H1 (cell line): ENCODE data around the gene NXN. TPM values are rescaled to one million over a fixed set of nuclear protein-coding genes. Genes with fewer than 3 reads are reported as not detected.

Experiments
- BACH1 ChIP-seq: IDR thresholded peaks from 2 replicates; pipeline ENCODE4 v1.6.1; 2012; ENCODE audit warnings: low read length, improper control_type of control experiment
- CBX5 ChIP-seq: fragments of 300-800, 300-1000 bp; sonication (generic); IDR thresholded peaks from 2 replicates; pipeline ENCODE4 v1.7.1; 2016; ENCODE audit warnings: antibody characterized with exemption, low read length, low read depth
- CTBP2 ChIP-seq: IDR thresholded peaks from 2 replicates; pipeline ENCODE4 v1.7.0; 2011; ENCODE audit warnings: borderline replicate concordance, mild to moderate bottlenecking, moderate library complexity, mixed read lengths, low read length; ENCODE audit not compliant: insufficient read depth, insufficient read length
- RNF2 ChIP-seq: fragments of 200-900, 300-1000 bp; sonication (generic); IDR thresholded peaks from 2 replicates; pipeline ENCODE4 v1.7.1; 2016; ENCODE audit warnings: borderline replicate concordance, low read depth, mild to moderate bottlenecking, antibody characterized with exemption, low read length; ENCODE audit not compliant: poor library complexity, severe bottlenecking; ENCODE audit errors: missing control alignments
- TEAD4 ChIP-seq: IDR thresholded peaks from 2 replicates; pipeline ENCODE4 v1.6.1; 2012; ENCODE audit warnings: low read depth, low read length, inconsistent platforms, mixed read lengths
- polyA plus RNA-seq, 7 experiments: library from polyadenylated mRNA; depleted of rRNA in 3 of 7; stranded (reverse) in 5 of 7; unstranded in 2 of 7; fragments of >200 nt in 5 of 7; fragments of 200-250 nt in 2 of 7; gene quantifications; 1 replicate in 5 of 7; 2 replicates in 1 of 7; 4 replicates in 1 of 7; pipeline versions ENCODE4 v1.2.1 to v1.2.3, GENCODE V29; 2011 to 2013; ENCODE audit warnings: missing spikeins in 2 of 7, mixed read lengths in 2 of 7
- total RNA-seq: library from RNA; stranded (reverse); fragmentation: NEBNext Ultra II Directional; extraction: Animal tissue kit (Norgen Biotek cat#: 25700); gene quantifications from 2 replicates; pipeline ENCODE4 v1.2.1, GENCODE V29; 2021
- TF ChIP-seq, protein P1 (sequence below): fragments of 300-600 bp; sonication (generic); IDR thresholded peaks from 2 replicates; pipeline ENCODE4 v1.7.1; 2012; ENCODE audit warnings: low read length, moderate library complexity, mild to moderate bottlenecking, inconsistent platforms; ENCODE audit not compliant: insufficient replicate concordance

Gene NXN
- total and polyA plus RNA-seq, 2 of the 8 experiments (the other 6 are each of a cell fraction or from before 2014, with no cell fraction given): 94.1 to 107 TPM

DNA sequence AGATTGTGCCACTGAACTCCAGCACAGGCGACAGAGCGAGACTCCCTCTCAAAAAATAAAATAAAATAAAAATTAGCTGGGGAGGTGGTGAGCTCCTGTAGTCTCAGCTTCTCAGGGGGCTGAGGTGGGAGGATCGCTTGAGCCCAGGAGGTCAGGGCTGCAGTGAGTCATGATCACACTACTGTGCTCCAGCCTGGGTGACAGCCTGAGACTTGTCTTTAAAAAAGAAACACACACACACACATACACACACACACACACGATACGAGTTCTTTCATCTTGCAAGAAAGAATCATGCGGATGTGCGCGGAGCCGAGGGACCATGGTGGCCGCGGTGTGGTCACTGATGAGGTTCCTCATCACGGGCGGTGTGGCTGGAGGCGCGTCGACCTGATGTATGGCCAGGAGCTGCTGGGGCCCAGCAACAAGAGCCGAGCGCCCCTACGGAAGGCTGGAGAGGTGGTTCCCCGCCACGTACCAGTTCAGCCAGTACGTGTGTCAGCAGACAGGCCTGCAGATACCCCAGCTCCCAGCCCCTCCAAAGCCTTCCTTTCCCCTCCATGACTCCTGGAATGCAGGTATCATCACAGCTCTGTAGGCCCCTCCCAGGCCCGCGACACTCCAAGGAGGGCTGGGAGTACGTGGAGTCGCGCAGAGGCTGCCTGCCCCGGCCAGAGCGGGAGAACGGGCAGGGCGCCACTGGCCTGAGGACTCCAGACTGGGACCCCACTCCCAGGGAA, 20.7 kb downstream of the NXN start (continued):
- TF ChIP-seq, protein P1, sequence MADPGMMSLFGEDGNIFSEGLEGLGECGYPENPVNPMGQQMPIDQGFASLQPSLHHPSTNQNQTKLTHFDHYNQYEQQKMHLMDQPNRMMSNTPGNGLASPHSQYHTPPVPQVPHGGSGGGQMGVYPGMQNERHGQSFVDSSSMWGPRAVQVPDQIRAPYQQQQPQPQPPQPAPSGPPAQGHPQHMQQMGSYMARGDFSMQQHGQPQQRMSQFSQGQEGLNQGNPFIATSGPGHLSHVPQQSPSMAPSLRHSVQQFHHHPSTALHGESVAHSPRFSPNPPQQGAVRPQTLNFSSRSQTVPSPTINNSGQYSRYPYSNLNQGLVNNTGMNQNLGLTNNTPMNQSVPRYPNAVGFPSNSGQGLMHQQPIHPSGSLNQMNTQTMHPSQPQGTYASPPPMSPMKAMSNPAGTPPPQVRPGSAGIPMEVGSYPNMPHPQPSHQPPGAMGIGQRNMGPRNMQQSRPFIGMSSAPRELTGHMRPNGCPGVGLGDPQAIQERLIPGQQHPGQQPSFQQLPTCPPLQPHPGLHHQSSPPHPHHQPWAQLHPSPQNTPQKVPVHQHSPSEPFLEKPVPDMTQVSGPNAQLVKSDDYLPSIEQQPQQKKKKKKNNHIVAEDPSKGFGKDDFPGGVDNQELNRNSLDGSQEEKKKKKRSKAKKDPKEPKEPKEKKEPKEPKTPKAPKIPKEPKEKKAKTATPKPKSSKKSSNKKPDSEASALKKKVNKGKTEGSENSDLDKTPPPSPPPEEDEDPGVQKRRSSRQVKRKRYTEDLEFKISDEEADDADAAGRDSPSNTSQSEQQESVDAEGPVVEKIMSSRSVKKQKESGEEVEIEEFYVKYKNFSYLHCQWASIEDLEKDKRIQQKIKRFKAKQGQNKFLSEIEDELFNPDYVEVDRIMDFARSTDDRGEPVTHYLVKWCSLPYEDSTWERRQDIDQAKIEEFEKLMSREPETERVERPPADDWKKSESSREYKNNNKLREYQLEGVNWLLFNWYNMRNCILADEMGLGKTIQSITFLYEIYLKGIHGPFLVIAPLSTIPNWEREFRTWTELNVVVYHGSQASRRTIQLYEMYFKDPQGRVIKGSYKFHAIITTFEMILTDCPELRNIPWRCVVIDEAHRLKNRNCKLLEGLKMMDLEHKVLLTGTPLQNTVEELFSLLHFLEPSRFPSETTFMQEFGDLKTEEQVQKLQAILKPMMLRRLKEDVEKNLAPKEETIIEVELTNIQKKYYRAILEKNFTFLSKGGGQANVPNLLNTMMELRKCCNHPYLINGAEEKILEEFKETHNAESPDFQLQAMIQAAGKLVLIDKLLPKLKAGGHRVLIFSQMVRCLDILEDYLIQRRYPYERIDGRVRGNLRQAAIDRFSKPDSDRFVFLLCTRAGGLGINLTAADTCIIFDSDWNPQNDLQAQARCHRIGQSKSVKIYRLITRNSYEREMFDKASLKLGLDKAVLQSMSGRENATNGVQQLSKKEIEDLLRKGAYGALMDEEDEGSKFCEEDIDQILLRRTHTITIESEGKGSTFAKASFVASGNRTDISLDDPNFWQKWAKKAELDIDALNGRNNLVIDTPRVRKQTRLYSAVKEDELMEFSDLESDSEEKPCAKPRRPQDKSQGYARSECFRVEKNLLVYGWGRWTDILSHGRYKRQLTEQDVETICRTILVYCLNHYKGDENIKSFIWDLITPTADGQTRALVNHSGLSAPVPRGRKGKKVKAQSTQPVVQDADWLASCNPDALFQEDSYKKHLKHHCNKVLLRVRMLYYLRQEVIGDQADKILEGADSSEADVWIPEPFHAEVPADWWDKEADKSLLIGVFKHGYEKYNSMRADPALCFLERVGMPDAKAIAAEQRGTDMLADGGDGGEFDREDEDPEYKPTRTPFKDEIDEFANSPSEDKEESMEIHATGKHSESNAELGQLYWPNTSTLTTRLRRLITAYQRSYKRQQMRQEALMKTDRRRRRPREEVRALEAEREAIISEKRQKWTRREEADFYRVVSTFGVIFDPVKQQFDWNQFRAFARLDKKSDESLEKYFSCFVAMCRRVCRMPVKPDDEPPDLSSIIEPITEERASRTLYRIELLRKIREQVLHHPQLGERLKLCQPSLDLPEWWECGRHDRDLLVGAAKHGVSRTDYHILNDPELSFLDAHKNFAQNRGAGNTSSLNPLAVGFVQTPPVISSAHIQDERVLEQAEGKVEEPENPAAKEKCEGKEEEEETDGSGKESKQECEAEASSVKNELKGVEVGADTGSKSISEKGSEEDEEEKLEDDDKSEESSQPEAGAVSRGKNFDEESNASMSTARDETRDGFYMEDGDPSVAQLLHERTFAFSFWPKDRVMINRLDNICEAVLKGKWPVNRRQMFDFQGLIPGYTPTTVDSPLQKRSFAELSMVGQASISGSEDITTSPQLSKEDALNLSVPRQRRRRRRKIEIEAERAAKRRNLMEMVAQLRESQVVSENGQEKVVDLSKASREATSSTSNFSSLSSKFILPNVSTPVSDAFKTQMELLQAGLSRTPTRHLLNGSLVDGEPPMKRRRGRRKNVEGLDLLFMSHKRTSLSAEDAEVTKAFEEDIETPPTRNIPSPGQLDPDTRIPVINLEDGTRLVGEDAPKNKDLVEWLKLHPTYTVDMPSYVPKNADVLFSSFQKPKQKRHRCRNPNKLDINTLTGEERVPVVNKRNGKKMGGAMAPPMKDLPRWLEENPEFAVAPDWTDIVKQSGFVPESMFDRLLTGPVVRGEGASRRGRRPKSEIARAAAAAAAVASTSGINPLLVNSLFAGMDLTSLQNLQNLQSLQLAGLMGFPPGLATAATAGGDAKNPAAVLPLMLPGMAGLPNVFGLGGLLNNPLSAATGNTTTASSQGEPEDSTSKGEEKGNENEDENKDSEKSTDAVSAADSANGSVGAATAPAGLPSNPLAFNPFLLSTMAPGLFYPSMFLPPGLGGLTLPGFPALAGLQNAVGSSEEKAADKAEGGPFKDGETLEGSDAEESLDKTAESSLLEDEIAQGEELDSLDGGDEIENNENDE: no peak
- TF ChIP-seq CTBP2 (no peak), TEAD4 (peak; percentile 21; the same call in 1 of the 2 replicates), CBX5 (no peak), RNF2 (no peak), BACH1 (no peak)
